Testis (tissue), 2 donors: ENCODE results near the gene EEF2K.

ENCODE experiments used
- POLR2A ChIP-seq: fragments of 450-650 bp; IDR thresholded peaks from one replicate; pipeline ENCODE4 v1.6.1; 2017; ENCODE audit warnings: antibody characterized with exemption, mild to moderate bottlenecking, moderate library complexity
- TF ChIP-seq, protein P1 (sequence below), 3 experiments: fragments of 450-650 bp in 2 of 3; fragments of 200-600 bp in 1 of 3; sonication (generic) in 1 of 3; IDR thresholded peaks; one replicate each; pipeline ENCODE4 v1.5.1; 2016 to 2019; ENCODE audit warnings: antibody characterized with exemption in 3 of 3, mild to moderate bottlenecking in 2 of 3, moderate library complexity in 1 of 3

DNA sequence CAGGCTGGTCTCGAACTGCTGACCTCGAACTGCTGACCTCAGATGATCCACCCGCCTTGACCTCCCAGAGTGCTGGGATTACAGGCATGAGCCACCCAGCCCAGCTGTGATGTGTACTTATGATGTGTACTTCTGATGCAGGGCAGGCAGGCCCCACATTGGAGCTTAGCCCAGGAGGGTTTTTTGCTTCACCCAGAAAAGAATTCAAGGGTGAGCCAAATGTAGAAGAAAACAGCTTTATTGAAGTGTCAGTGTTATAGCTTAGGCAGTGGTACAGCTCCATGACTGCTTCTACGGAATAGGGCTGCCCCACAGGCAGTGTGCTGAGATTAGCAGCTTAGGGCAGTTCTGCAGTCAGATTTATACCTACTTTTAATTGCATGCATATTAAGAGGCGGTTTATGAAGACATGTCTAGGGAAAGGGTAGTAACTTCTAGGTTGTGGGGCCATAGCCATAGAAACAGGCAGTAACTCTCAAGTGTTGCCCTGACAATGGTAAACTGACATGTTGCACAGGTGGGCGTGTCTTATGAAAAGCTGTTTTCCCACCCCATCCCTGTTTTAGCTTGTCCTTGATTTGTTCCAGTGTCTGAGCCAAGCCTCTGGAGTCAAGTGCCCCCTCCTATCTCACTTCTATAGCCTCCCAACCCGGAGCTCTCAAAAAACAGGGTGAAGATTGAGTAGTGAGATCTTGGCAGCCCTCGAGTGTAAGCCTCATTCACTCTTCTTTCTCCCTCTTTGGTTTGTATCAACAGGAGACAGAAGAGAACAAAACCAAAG, 67.0 kb downstream of the EEF2K start:
- TF ChIP-seq, protein P1, sequence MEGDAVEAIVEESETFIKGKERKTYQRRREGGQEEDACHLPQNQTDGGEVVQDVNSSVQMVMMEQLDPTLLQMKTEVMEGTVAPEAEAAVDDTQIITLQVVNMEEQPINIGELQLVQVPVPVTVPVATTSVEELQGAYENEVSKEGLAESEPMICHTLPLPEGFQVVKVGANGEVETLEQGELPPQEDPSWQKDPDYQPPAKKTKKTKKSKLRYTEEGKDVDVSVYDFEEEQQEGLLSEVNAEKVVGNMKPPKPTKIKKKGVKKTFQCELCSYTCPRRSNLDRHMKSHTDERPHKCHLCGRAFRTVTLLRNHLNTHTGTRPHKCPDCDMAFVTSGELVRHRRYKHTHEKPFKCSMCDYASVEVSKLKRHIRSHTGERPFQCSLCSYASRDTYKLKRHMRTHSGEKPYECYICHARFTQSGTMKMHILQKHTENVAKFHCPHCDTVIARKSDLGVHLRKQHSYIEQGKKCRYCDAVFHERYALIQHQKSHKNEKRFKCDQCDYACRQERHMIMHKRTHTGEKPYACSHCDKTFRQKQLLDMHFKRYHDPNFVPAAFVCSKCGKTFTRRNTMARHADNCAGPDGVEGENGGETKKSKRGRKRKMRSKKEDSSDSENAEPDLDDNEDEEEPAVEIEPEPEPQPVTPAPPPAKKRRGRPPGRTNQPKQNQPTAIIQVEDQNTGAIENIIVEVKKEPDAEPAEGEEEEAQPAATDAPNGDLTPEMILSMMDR (IDR thresholded peaks at IDR 0.05): no peak
- TF ChIP-seq POLR2A: no peak
